Osteocyte (in vitro differentiated cells): ENCODE data around the gene ANKRD44. TPM values are rescaled to one million over a fixed set of nuclear protein-coding genes. Genes with fewer than 3 reads are reported as not detected.
"Not testable (repeated sequence)": the region's sequence is repeated elsewhere in the genome, so short reads cannot be mapped to it uniquely, and the experiment has no call there.

ENCODE experiments used
- DNase-seq: peaks from one replicate; pipeline ENCODE4 v3.0.0; 2021; ENCODE audit warnings: mixed read lengths; ENCODE audit not compliant: unreplicated experiment; ENCODE audit errors: extremely low spot score
- H3K27ac Mint-ChIP-seq: one replicate; pipeline ENCODE4 v1.8.0; 2021; ENCODE audit warnings: mild to moderate bottlenecking, mixed read lengths; ENCODE audit not compliant: unreplicated experiment
- H3K27me3 Mint-ChIP-seq: one replicate; pipeline ENCODE4 v1.8.0; 2021; ENCODE audit warnings: mixed read lengths; ENCODE audit not compliant: unreplicated experiment
- H3K36me3 Mint-ChIP-seq: one replicate; pipeline ENCODE4 v1.8.0; 2021; ENCODE audit warnings: mixed read lengths; ENCODE audit not compliant: unreplicated experiment
- H3K4me1 Mint-ChIP-seq: one replicate; pipeline ENCODE4 v1.8.0; 2021; ENCODE audit warnings: mixed read lengths; ENCODE audit not compliant: unreplicated experiment
- H3K4me3 Mint-ChIP-seq: one replicate; pipeline ENCODE4 v1.8.0; 2021; ENCODE audit warnings: mild to moderate bottlenecking, moderate library complexity, mixed read lengths; ENCODE audit not compliant: unreplicated experiment
- H3K9me3 Mint-ChIP-seq: one replicate; pipeline ENCODE4 v1.8.0; 2021; ENCODE audit warnings: mixed read lengths; ENCODE audit not compliant: unreplicated experiment
- CTCF ChIP-seq: fragments of 200-600 bp; sonication (generic); IDR thresholded peaks from 2 replicates; pipeline ENCODE4 v1.5.0; 2021; ENCODE audit warnings: antibody characterized with exemption, mild to moderate bottlenecking, moderate library complexity
- total RNA-seq: library from RNA; stranded (reverse); gene quantifications from 2 replicates; pipeline ENCODE4 v1.2.1, GENCODE V29; 2021

ANKRD44 gene
- total RNA-seq, 1 donor from 2014 or later = 16.6 TPM

GRCh38 chr2:197354169-197354558, 43.6 kb upstream of the ANKRD44 start:
- Mint-ChIP-seq H3K9me3 (peaks cover 3% of the 10 kb centered on the region), H3K36me3 (no peaks in the 10 kb centered on the region), H3K27ac (no peak overlapping the region), H3K27me3 (no peaks in the 10 kb centered on the region), H3K4me1 (peaks cover 3% of the 10 kb centered on the region), H3K4me3 (no peak overlapping the region)
- no peak for DNase-seq
- TF ChIP-seq CTCF = no peak

GRCh38 chr2:197353393-197354168, 43.0 kb upstream of the ANKRD44 start:
- TF ChIP-seq CTCF = no peak
- DNase-seq = no peak
- Mint-ChIP-seq H3K4me3 (no peak overlapping the region), H3K36me3 (no peaks in the 10 kb centered on the region), H3K4me1 (peaks cover 3% of the 10 kb centered on the region), H3K9me3 (peaks cover 3% of the 10 kb centered on the region), H3K27ac (no peak overlapping the region), H3K27me3 (no peaks in the 10 kb centered on the region)

GRCh38 chr2:197349699-197350098, 39.1 kb upstream of the ANKRD44 start:
- Mint-ChIP-seq H3K36me3 (no peaks in the 10 kb centered on the region), H3K4me3 (no peak overlapping the region)
- TF ChIP-seq CTCF = no peak

GRCh38 chr2:197348721-197349360, 38.3 kb upstream of the ANKRD44 start:
- peak; percentile 62 for DNase-seq
- TF ChIP-seq CTCF = no peak
- H3K36me3 Mint-ChIP-seq = no peaks in the 10 kb centered on the region
- no peak overlapping the region for H3K27ac Mint-ChIP-seq
- H3K9me3 Mint-ChIP-seq = peaks cover 3% of the 10 kb centered on the region
- H3K27me3 Mint-ChIP-seq = no peaks in the 10 kb centered on the region
- no peak overlapping the region for H3K4me3 Mint-ChIP-seq
- H3K4me1 Mint-ChIP-seq = peaks cover 3% of the 10 kb centered on the region

More at GRCh38 chr2:197349699-197350098, 39.1 kb upstream of the ANKRD44 start:
- H3K4me1 Mint-ChIP-seq = peaks cover 3% of the 10 kb centered on the region
- H3K9me3 Mint-ChIP-seq = peaks cover 3% of the 10 kb centered on the region
- no peak overlapping the region for H3K27ac Mint-ChIP-seq
- DNase-seq = no peak
- H3K27me3 Mint-ChIP-seq = no peaks in the 10 kb centered on the region

GRCh38 chr2:197345846-197346370, 35.3 kb upstream of the ANKRD44 start:
- no peak for TF ChIP-seq CTCF
- no peak for DNase-seq
- Mint-ChIP-seq H3K4me1 (peaks cover 3% of the 10 kb centered on the region), H3K27me3 (no peaks in the 10 kb centered on the region), H3K9me3 (peaks cover 3% of the 10 kb centered on the region), H3K36me3 (no peaks in the 10 kb centered on the region), H3K4me3 (no peak overlapping the region), H3K27ac (no peak overlapping the region)

- DNase-seq, H3K4me1 Mint-ChIP-seq, H3K4me3 Mint-ChIP-seq, H3K36me3 Mint-ChIP-seq, H3K9me3 Mint-ChIP-seq, H3K27me3 Mint-ChIP-seq, H3K27ac Mint-ChIP-seq: not testable (repeated sequence)
These were observed 33.4 kb upstream of the ANKRD44 start for GRCh38 chr2:197343968-197344367.
